Measurements from ENCODE around the gene SRBD1. TPM values are rescaled to one million over a fixed set of nuclear protein-coding genes. Genes with fewer than 3 reads are reported as not detected.
A peak's percentile ranks its signal among the peaks of the same experiment; 100 is the strongest.

The SRBD1 gene
- polyA plus RNA-seq, 1 experiment, result 8.7 TPM

DNA sequence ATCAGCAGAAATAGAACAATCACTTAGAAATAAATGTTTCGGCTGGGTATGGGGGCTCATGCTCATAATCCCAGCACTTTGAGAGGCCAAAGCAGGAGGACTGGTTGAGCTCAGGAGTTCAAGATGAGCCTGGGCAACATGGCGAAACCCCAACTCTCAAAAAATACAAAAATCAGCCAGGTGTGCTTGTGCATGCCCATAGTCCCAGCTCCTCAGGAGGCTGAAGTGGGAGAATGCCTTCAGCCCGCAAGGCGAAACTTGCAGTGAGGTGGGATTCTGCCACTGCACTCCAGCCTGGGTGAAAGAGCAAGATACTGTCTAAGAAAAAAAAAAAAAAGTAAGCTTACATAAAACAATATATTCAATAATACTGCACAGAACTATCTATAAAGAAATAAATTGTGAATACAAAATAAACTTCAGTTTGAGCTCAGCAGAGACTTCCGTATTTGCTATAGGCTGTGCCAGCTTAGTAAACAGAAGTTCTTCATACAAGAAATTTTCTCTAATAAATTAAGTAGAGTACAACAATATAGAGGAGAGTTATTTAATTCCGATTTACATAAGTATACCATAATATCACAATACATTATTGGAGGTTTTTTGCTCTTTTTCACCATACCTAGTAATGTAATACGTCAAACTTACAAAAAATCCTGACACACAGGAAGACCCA, 43.6 kb downstream of the SRBD1 start:
- Histone ChIP-seq H3K27me3 (ENCODE audit: control insufficient read depth, insufficient read depth, low read length) (no peaks in the 10 kb centered on the region), H3K9me3 (ENCODE audit: control insufficient read depth, insufficient read depth, low read length) (no peaks in the 10 kb centered on the region), H3K27ac (ENCODE audit: low read depth, low read length) (no peak overlapping the region), H3K4me3 (ENCODE audit: low read depth, low read length) (no peak overlapping the region)
- CTCF ChIA-PET, result interaction anchor here (0.9 to 1.5 kb wide), 4 partner anchors 10 to 1088 kb away, joined by 4 to 12 read pairs (median 5); no protein-coding TSS in a partner anchor
- TF ChIP-seq, protein P1, sequence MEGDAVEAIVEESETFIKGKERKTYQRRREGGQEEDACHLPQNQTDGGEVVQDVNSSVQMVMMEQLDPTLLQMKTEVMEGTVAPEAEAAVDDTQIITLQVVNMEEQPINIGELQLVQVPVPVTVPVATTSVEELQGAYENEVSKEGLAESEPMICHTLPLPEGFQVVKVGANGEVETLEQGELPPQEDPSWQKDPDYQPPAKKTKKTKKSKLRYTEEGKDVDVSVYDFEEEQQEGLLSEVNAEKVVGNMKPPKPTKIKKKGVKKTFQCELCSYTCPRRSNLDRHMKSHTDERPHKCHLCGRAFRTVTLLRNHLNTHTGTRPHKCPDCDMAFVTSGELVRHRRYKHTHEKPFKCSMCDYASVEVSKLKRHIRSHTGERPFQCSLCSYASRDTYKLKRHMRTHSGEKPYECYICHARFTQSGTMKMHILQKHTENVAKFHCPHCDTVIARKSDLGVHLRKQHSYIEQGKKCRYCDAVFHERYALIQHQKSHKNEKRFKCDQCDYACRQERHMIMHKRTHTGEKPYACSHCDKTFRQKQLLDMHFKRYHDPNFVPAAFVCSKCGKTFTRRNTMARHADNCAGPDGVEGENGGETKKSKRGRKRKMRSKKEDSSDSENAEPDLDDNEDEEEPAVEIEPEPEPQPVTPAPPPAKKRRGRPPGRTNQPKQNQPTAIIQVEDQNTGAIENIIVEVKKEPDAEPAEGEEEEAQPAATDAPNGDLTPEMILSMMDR (IDR thresholded peaks at IDR 0.05; ENCODE audit: low read depth, low read length), result no peak
- POLR2A ChIA-PET, result interaction anchor here (0.7 to 0.8 kb wide), 2 partner anchors 11 to 13 kb away, joined by 3 read pairs; no protein-coding TSS in a partner anchor
- DNase-seq (ENCODE audit: low read depth, low spot score), result no peak

GRCh38 chr2:45559436-45559835, 51.6 kb downstream of the SRBD1 start:
- no peaks in the 10 kb centered on the region for H3K9me3 ChIP-seq (ENCODE audit: control insufficient read depth, insufficient read depth, low read length)
- TF ChIP-seq, protein P1 (IDR thresholded peaks at IDR 0.05; ENCODE audit: low read depth, low read length), result no peak
- no peak for DNase-seq (ENCODE audit: low read depth, low spot score)
- CTCF ChIA-PET, result no interaction called here
- POLR2A ChIA-PET, result no interaction called here
- H3K27me3 ChIP-seq (ENCODE audit: control insufficient read depth, insufficient read depth, low read length), result no peaks in the 10 kb centered on the region
- H3K4me3 ChIP-seq (ENCODE audit: low read depth, low read length), result no peak overlapping the region
- H3K27ac ChIP-seq (ENCODE audit: low read depth, low read length), result no peak overlapping the region

- H3K9me3 ChIP-seq (ENCODE audit: control insufficient read depth, insufficient read depth, low read length), result no peaks in the 10 kb centered on the region
- no peak overlapping the region for H3K4me3 ChIP-seq (ENCODE audit: low read depth, low read length)
- DNase-seq (ENCODE audit: low read depth, low spot score), result no peak
- ChIA-PET CTCF (interaction anchor here (1.0 to 1.4 kb wide), 2 partner anchors 31 to 573 kb away, joined by 3 to 8 read pairs; no protein-coding TSS in a partner anchor), POLR2A (interaction anchor here (0.6 kb wide), 1 partner anchor 12 kb away, joined by 3 read pairs; no protein-coding TSS in a partner anchor)
- H3K27ac ChIP-seq (ENCODE audit: low read depth, low read length), result peak overlapping the region; percentile 41
- H3K27me3 ChIP-seq (ENCODE audit: control insufficient read depth, insufficient read depth, low read length), result no peaks in the 10 kb centered on the region
- TF ChIP-seq, protein P1 (IDR thresholded peaks at IDR 0.05; ENCODE audit: low read depth, low read length), result no peak
Observed at GRCh38 chr2:45554742-45555140, 56.3 kb downstream of the SRBD1 start.

GRCh38 chr2:45554073-45554741, 56.9 kb downstream of the SRBD1 start:
- CTCF ChIA-PET, result interaction anchor here (1.0 to 1.4 kb wide), 2 partner anchors 31 to 573 kb away, joined by 3 to 8 read pairs; no protein-coding TSS in a partner anchor
- peak overlapping the region; percentile 41 for H3K27ac ChIP-seq (ENCODE audit: low read depth, low read length)

More at GRCh38 chr2:45554073-45554741, 56.9 kb downstream of the SRBD1 start:
- TF ChIP-seq, protein P1 (IDR thresholded peaks at IDR 0.05; ENCODE audit: low read depth, low read length), result no peak
- no peak overlapping the region for H3K4me3 ChIP-seq (ENCODE audit: low read depth, low read length)
- no peaks in the 10 kb centered on the region for H3K27me3 ChIP-seq (ENCODE audit: control insufficient read depth, insufficient read depth, low read length)
- no peaks in the 10 kb centered on the region for H3K9me3 ChIP-seq (ENCODE audit: control insufficient read depth, insufficient read depth, low read length)
- POLR2A ChIA-PET, result no interaction called here
- no peak for DNase-seq (ENCODE audit: low read depth, low spot score)
